Activated CD4-positive, alpha-beta T cell treated with anti-CD3 and anti-CD28 coated beads for 4 hours (primary cell): ENCODE data around the gene ARHGAP19.

Source experiments
- DNase-seq, 2 donors: peaks; one replicate each; pipeline ENCODE4 v3.0.0-alpha.2; 2020

ARHGAP19 gene

GRCh38 chr10:97188261-97188711, 104.2 kb downstream of the ARHGAP19 start:
- no peak for DNase-seq

- DNase-seq = no peak
These were observed 105.5 kb downstream of the ARHGAP19 start for GRCh38 chr10:97186911-97187310.

GRCh38 chr10:97185326-97186058, 106.9 kb downstream of the ARHGAP19 start, which contains the start of gene SLIT1:
Gene SLIT1, minus strand, starts transcription at chr10:97185959. Its CDS starts 285 bp downstream, at chr10:97185674.
- DNase-seq = no peak

- no peak for DNase-seq
These were observed 107.5 kb downstream of the ARHGAP19 start for GRCh38 chr10:97184971-97185325.

GRCh38 chr10:97183314-97183713, 109.1 kb downstream of the ARHGAP19 start:
- DNase-seq = no peak

GRCh38 chr10:97182288-97182990, 110.0 kb downstream of the ARHGAP19 start:
- no peak for DNase-seq

- no peak for DNase-seq
These were observed 111.5 kb downstream of the ARHGAP19 start for GRCh38 chr10:97180986-97181385.

- DNase-seq = no peak
These were observed 112.1 kb downstream of the ARHGAP19 start for GRCh38 chr10:97180363-97180755.

- DNase-seq = no peak
These were observed 112.6 kb downstream of the ARHGAP19 start for GRCh38 chr10:97179731-97180362.

- DNase-seq = no peak
These were observed 113.1 kb downstream of the ARHGAP19 start for GRCh38 chr10:97179311-97179710.

GRCh38 chr10:97178074-97178473, 114.4 kb downstream of the ARHGAP19 start:
- no peak for DNase-seq

- DNase-seq = no peak
These were observed 116.2 kb downstream of the ARHGAP19 start for GRCh38 chr10:97176226-97176625.

GRCh38 chr10:97175586-97175985, 116.9 kb downstream of the ARHGAP19 start:
- no peak for DNase-seq

GRCh38 chr10:97174941-97175340, 117.5 kb downstream of the ARHGAP19 start:
- no peak for DNase-seq

- DNase-seq = no peak
These were observed 118.1 kb downstream of the ARHGAP19 start for GRCh38 chr10:97174276-97174775.

GRCh38 chr10:97173036-97173435, 119.4 kb downstream of the ARHGAP19 start:
- no peak for DNase-seq
